ENCODE measurements around the gene ZBTB17.

GRCh38 chr1:15966081-15966955 lies 9.6 kb downstream of the ZBTB17 start:
- no peak for TF ChIP-seq CTCF (IDR thresholded peaks at IDR 0.05)
- no peak for TF ChIP-seq SIN3A (IDR thresholded peaks at IDR 0.05; ENCODE audit: borderline replicate concordance, insufficient read depth, low read depth, low read length)
- TF ChIP-seq POLR2AphosphoS5 (IDR thresholded peaks at IDR 0.05; ENCODE audit: low read depth, low read length) = no peak
- TF ChIP-seq REST (IDR thresholded peaks at IDR 0.05; ENCODE audit: insufficient read depth in 1 of 2, low read depth in 2 of 2, low read length in 1 of 2) = no peak
- TF ChIP-seq TCF7L2 (IDR thresholded peaks at IDR 0.05; ENCODE audit: low read depth, low read length) = no peak

Measured in Panc1 (cell line).